ENCODE results near the gene MAD2L2. TPM values are rescaled to one million over a fixed set of nuclear protein-coding genes. Genes with fewer than 3 reads are reported as not detected.

Gene MAD2L2
- total RNA-seq, 1 donor from 2014 or later, result 28.0 TPM

- H3K27ac Mint-ChIP-seq (ENCODE audit: unreplicated experiment), result no peak overlapping the region
- no peak for TF ChIP-seq CTCF (IDR thresholded peaks at IDR 0.05; ENCODE audit: unreplicated experiment)
- no peaks in the 10 kb centered on the region for H3K27me3 Mint-ChIP-seq (ENCODE audit: unreplicated experiment)
- no peak overlapping the region for H3K4me3 Mint-ChIP-seq (ENCODE audit: unreplicated experiment)
- no peaks in the 10 kb centered on the region for H3K9me3 Mint-ChIP-seq (ENCODE audit: unreplicated experiment)
- H3K36me3 Mint-ChIP-seq (ENCODE audit: low read depth, unreplicated experiment), result peaks cover 4% of the 10 kb centered on the region
- no peak for DNase-seq (ENCODE audit: low spot score)
- H3K4me1 Mint-ChIP-seq (ENCODE audit: unreplicated experiment), result no peaks in the 10 kb centered on the region
Measured at GRCh38 chr1:11671544-11672286, 9.2 kb downstream of the MAD2L2 start.

GRCh38 chr1:11671205-11671543 is 9.8 kb downstream of the MAD2L2 start:
- H3K9me3 Mint-ChIP-seq (ENCODE audit: unreplicated experiment), result no peaks in the 10 kb centered on the region
- peaks cover 4% of the 10 kb centered on the region for H3K36me3 Mint-ChIP-seq (ENCODE audit: low read depth, unreplicated experiment)
- H3K27ac Mint-ChIP-seq (ENCODE audit: unreplicated experiment), result no peak overlapping the region
- H3K4me3 Mint-ChIP-seq (ENCODE audit: unreplicated experiment), result no peak overlapping the region
- H3K27me3 Mint-ChIP-seq (ENCODE audit: unreplicated experiment), result no peaks in the 10 kb centered on the region
- DNase-seq (ENCODE audit: low spot score), result no peak
- TF ChIP-seq CTCF (IDR thresholded peaks at IDR 0.05; ENCODE audit: unreplicated experiment), result no peak
- H3K4me1 Mint-ChIP-seq (ENCODE audit: unreplicated experiment), result no peaks in the 10 kb centered on the region

GRCh38 chr1:11670747-11671146 is 10.2 kb downstream of the MAD2L2 start:
- H3K36me3 Mint-ChIP-seq (ENCODE audit: low read depth, unreplicated experiment), result peaks cover 3% of the 10 kb centered on the region
- H3K4me1 Mint-ChIP-seq (ENCODE audit: unreplicated experiment), result no peaks in the 10 kb centered on the region
- DNase-seq (ENCODE audit: low spot score), result no peak
- no peaks in the 10 kb centered on the region for H3K27me3 Mint-ChIP-seq (ENCODE audit: unreplicated experiment)
- no peak overlapping the region for H3K4me3 Mint-ChIP-seq (ENCODE audit: unreplicated experiment)
- no peak overlapping the region for H3K27ac Mint-ChIP-seq (ENCODE audit: unreplicated experiment)
- H3K9me3 Mint-ChIP-seq (ENCODE audit: unreplicated experiment), result no peaks in the 10 kb centered on the region
- TF ChIP-seq CTCF (IDR thresholded peaks at IDR 0.05; ENCODE audit: unreplicated experiment), result no peak

GRCh38 chr1:11668516-11668915 is 12.4 kb downstream of the MAD2L2 start:
- TF ChIP-seq CTCF (IDR thresholded peaks at IDR 0.05; ENCODE audit: unreplicated experiment), result no peak
- no peaks in the 10 kb centered on the region for H3K4me1 Mint-ChIP-seq (ENCODE audit: unreplicated experiment)
- no peaks in the 10 kb centered on the region for H3K27me3 Mint-ChIP-seq (ENCODE audit: unreplicated experiment)
- H3K4me3 Mint-ChIP-seq (ENCODE audit: unreplicated experiment), result no peak overlapping the region
- H3K9me3 Mint-ChIP-seq (ENCODE audit: unreplicated experiment), result no peaks in the 10 kb centered on the region
- H3K27ac Mint-ChIP-seq (ENCODE audit: unreplicated experiment), result no peak overlapping the region
- H3K36me3 Mint-ChIP-seq (ENCODE audit: low read depth, unreplicated experiment), result no peaks in the 10 kb centered on the region
- no peak for DNase-seq (ENCODE audit: low spot score)

GRCh38 chr1:11664336-11665065 is 16.4 kb downstream of the MAD2L2 start:
- no peak overlapping the region for H3K4me3 Mint-ChIP-seq (ENCODE audit: unreplicated experiment)
- no peaks in the 10 kb centered on the region for H3K36me3 Mint-ChIP-seq (ENCODE audit: low read depth, unreplicated experiment)
- H3K27ac Mint-ChIP-seq (ENCODE audit: unreplicated experiment), result no peak overlapping the region
- no peaks in the 10 kb centered on the region for H3K9me3 Mint-ChIP-seq (ENCODE audit: unreplicated experiment)
- no peaks in the 10 kb centered on the region for H3K4me1 Mint-ChIP-seq (ENCODE audit: unreplicated experiment)
- TF ChIP-seq CTCF (IDR thresholded peaks at IDR 0.05; ENCODE audit: unreplicated experiment), result peak; percentile 7
- DNase-seq (ENCODE audit: low spot score), result no peak
- peaks cover 7% of the 10 kb centered on the region for H3K27me3 Mint-ChIP-seq (ENCODE audit: unreplicated experiment)
